GM12801 (cell line): ENCODE results near the gene CHMP6.

Experiments used
- CTCF ChIP-seq: IDR thresholded peaks from one replicate; pipeline ENCODE4 v1.5.1; 2011; ENCODE audit warnings: control low read depth; ENCODE audit not compliant: insufficient read length; ENCODE audit errors: extremely low read depth

CHMP6 gene

GRCh38 chr17:80953471-80954315 is 37.9 kb upstream of the CHMP6 start:
- no peak for TF ChIP-seq CTCF

GRCh38 chr17:80955078-80955477 is 36.6 kb upstream of the CHMP6 start:
- no peak for TF ChIP-seq CTCF

- TF ChIP-seq CTCF, result no peak
Measured at GRCh38 chr17:80955671-80956280, 35.9 kb upstream of the CHMP6 start.

GRCh38 chr17:80956321-80957190 is 35.1 kb upstream of the CHMP6 start:
- no peak for TF ChIP-seq CTCF

- no peak for TF ChIP-seq CTCF
Measured at GRCh38 chr17:80957461-80957941, 34.1 kb upstream of the CHMP6 start.

- TF ChIP-seq CTCF, result no peak
Measured at GRCh38 chr17:80959330-80960036, 32.2 kb upstream of the CHMP6 start.
